MCF 10A (cell line): Measurements from ENCODE around the gene TMEM132E. TPM values are rescaled to one million over a fixed set of nuclear protein-coding genes. Genes with fewer than 3 reads are reported as not detected.

Source experiments
- BruUV-seq: library from RNA; stranded (reverse); fragments of 400-500 nt; replicated peaks from 2 replicates; lab custom pipeline; 2021; lab: Mats Ljungman, UMichigan
- CTCF ChIA-PET: fragments of 300-600 bp; sonication (Branson Sonifier 250); formaldehyde crosslinking; extraction: SDS; loops from one replicate; lab custom pipeline; 2021; ENCODE audit warnings: antibody characterized with exemption, inconsistent platforms; lab: Yijun Ruan, JAX
- POLR2A ChIA-PET: fragments of 300-600, 350-650 bp; sonication (Branson Sonifier 250); formaldehyde crosslinking; extraction: SDS; loops from one replicate; lab custom pipeline; 2020; ENCODE audit warnings: antibody characterized with exemption, inconsistent platforms; lab: Yijun Ruan, JAX
- DNase-seq: peaks from one replicate; pipeline ENCODE4 v3.0.0-alpha.2; 2018; ENCODE audit not compliant: unreplicated experiment
- H3K27ac Mint-ChIP-seq: one replicate; pipeline ENCODE4 v1.8.0; 2022; ENCODE audit warnings: mild to moderate bottlenecking, low read depth, mixed read lengths; ENCODE audit not compliant: unreplicated experiment
- H3K27me3 Mint-ChIP-seq: one replicate; pipeline ENCODE4 v1.8.0; 2022; ENCODE audit warnings: mixed read lengths; ENCODE audit not compliant: insufficient read depth, unreplicated experiment
- H3K36me3 Mint-ChIP-seq: one replicate; pipeline ENCODE4 v1.8.0; 2022; ENCODE audit warnings: mild to moderate bottlenecking, moderate library complexity, mixed read lengths; ENCODE audit not compliant: insufficient read depth, unreplicated experiment
- H3K4me1 Mint-ChIP-seq: one replicate; pipeline ENCODE4 v1.8.0; 2022; ENCODE audit warnings: mixed read lengths; ENCODE audit not compliant: insufficient read depth, unreplicated experiment
- H3K4me3 Mint-ChIP-seq: one replicate; pipeline ENCODE4 v1.8.0; 2022; ENCODE audit warnings: mild to moderate bottlenecking, moderate library complexity, mixed read lengths; ENCODE audit not compliant: unreplicated experiment
- H3K9me3 Mint-ChIP-seq: one replicate; pipeline ENCODE4 v1.8.0; 2022; ENCODE audit warnings: mixed read lengths; ENCODE audit not compliant: unreplicated experiment
- intact Hi-C: fragments of 100-400 bp; cut with micrococcal nuclease; formaldehyde crosslinking; loops from 2 replicates; pipeline ENCODE4 v1.14.1; 2022
- total RNA-seq: library from RNA; stranded (reverse); gene quantifications from 2 replicates; pipeline ENCODE4 v1.2.3, GENCODE V29; 2022
- TF ChIP-seq, protein P1 (sequence below): fragments of 200-600 bp; IDR thresholded peaks from one replicate; pipeline ENCODE4 v1.8.0; 2022; ENCODE audit warnings: antibody characterized with exemption, mild to moderate bottlenecking; ENCODE audit not compliant: unreplicated experiment

The TMEM132E gene
- total RNA-seq, 1 experiment from 2014 or later = not detected

DNA sequence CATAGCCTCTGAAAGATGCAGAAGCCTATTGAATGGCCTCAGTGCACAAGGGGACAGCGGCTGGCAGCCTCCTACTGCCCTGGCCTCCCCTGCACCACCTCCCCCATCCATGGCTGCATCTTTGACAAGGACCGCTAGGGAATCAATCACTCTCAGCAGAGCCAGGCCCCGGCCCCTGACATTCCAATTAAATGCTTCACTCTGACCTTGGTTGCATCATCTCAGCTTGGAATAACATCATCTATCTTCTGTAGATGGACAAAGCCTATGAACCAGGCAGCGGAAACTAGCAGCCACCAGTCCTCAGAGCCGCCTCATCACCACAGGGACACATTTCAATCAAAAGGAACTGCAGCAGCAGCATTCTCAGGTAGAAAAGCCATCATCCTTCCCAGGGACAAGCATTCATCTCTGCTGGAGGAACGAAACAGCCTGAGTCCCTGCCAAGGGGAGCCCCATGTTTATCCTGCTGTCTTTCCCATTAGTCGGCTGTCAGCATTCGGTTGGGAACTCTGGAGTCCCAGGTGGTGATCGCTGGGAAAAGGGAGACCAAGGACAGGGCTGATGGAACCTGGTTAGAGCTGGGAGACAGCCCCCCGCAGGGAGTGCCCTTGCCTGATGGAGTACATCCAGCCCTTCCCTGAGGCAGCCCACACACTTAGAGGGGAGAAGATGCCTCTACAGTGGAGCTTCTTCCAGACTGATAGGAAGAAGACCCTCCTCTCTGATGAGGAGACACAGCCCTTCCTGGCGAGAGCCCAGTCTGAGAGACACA is 11.5 kb upstream of the TMEM132E start:
- DNase-seq = no peak
- peaks cover 21% of the 10 kb centered on the region for H3K9me3 Mint-ChIP-seq
- TF ChIP-seq, protein P1, sequence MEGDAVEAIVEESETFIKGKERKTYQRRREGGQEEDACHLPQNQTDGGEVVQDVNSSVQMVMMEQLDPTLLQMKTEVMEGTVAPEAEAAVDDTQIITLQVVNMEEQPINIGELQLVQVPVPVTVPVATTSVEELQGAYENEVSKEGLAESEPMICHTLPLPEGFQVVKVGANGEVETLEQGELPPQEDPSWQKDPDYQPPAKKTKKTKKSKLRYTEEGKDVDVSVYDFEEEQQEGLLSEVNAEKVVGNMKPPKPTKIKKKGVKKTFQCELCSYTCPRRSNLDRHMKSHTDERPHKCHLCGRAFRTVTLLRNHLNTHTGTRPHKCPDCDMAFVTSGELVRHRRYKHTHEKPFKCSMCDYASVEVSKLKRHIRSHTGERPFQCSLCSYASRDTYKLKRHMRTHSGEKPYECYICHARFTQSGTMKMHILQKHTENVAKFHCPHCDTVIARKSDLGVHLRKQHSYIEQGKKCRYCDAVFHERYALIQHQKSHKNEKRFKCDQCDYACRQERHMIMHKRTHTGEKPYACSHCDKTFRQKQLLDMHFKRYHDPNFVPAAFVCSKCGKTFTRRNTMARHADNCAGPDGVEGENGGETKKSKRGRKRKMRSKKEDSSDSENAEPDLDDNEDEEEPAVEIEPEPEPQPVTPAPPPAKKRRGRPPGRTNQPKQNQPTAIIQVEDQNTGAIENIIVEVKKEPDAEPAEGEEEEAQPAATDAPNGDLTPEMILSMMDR = no peak
- H3K27me3 Mint-ChIP-seq = no peaks in the 10 kb centered on the region
- CTCF ChIA-PET = no interaction called here
- no peaks in the 10 kb centered on the region for H3K4me1 Mint-ChIP-seq
- POLR2A ChIA-PET = no interaction called here
- no peaks in the 10 kb centered on the region for H3K36me3 Mint-ChIP-seq
- intact Hi-C loops = no loop called here
- no TSS peak for BruUV-seq
- H3K27ac Mint-ChIP-seq = no peak overlapping the region
- H3K4me3 Mint-ChIP-seq = no peak overlapping the region

DNA sequence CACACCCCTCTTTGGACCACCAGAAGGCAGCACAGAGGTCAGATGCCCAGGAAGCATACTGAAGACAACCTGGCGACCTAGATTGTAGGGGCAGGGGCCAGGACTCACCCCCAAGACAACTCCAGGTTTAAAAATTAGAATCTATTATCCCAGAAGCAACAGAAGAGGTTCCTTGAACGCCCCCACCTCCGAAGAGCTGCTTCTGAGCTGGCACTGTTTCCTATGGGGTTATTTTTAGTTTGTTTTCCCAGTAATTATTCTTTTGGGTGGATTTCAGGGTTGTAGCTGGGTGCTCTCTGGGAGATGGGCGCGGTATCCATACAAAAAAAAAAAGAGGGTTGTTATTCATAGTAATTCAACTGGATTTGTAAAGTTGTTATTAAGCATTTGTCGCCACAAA is 10.4 kb upstream of the TMEM132E start:
- no peaks in the 10 kb centered on the region for H3K27me3 Mint-ChIP-seq
- H3K27ac Mint-ChIP-seq = no peak overlapping the region
- BruUV-seq = no TSS peak
- TF ChIP-seq, protein P1 = no peak
- no peaks in the 10 kb centered on the region for H3K36me3 Mint-ChIP-seq
- no peak for DNase-seq
- CTCF ChIA-PET = interaction anchor here (0.6 kb wide), 1 partner anchor 11 kb away, joined by 4 read pairs; no protein-coding TSS in a partner anchor
- no peaks in the 10 kb centered on the region for H3K4me1 Mint-ChIP-seq
- POLR2A ChIA-PET = interaction anchor here (0.6 kb wide), 1 partner anchor 10 kb away, joined by 3 read pairs; no protein-coding TSS in a partner anchor
- intact Hi-C loops = no loop called here
- peaks cover 22% of the 10 kb centered on the region for H3K9me3 Mint-ChIP-seq
- H3K4me3 Mint-ChIP-seq = no peak overlapping the region

DNA sequence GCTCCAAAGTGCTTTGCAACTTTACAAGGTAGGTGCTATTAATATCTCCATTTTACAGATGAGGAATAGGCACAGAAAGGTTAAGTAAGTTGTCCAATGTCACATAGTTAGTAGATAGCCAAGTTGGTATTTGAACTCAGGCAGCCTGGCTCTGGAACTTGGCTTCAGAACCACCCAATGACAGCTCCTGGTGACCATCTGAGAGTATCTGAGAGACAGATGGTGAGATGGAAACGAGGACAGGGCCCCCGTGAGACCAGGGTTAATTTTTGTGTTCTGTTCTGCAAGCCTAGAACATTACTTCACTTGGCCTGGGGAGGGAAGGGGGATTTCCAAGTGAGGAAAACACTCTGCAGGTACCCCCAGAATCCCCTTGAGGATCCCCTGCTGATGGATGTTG is 9.8 kb upstream of the TMEM132E start:
- H3K4me1 Mint-ChIP-seq = no peaks in the 10 kb centered on the region
- no peaks in the 10 kb centered on the region for H3K36me3 Mint-ChIP-seq
- ChIA-PET CTCF (no interaction called here), POLR2A (interaction anchor here (0.6 kb wide), 1 partner anchor 9 kb away, joined by 3 read pairs; no protein-coding TSS in a partner anchor)
- peaks cover 28% of the 10 kb centered on the region for H3K9me3 Mint-ChIP-seq
- no TSS peak for BruUV-seq
- TF ChIP-seq, protein P1 = no peak
- H3K27ac Mint-ChIP-seq = no peak overlapping the region
- no peaks in the 10 kb centered on the region for H3K27me3 Mint-ChIP-seq
- no peak for DNase-seq
- H3K4me3 Mint-ChIP-seq = no peak overlapping the region
- intact Hi-C loops = no loop called here

DNA sequence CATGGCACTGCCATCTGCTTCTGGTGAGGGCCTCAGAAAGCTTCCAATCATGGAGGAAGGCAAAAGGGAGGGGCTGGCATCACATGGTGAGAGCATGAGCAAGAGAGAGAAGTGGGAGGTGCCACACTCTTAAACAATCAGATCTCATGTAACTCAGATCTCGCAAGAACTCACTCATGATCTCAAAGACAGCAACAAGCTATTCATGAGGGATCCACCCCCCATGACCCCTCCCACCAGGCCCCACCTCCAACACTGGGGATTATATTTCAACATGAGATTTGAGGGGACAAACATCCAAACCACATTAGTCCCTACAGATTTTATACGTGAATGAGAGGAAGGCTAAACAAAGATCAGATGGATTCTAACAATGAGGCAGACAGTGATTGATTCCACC is 8.9 kb upstream of the TMEM132E start:
- no peaks in the 10 kb centered on the region for H3K4me1 Mint-ChIP-seq
- no TSS peak for BruUV-seq
- ChIA-PET CTCF (no interaction called here), POLR2A (no interaction called here)
- no peak for DNase-seq
- no peaks in the 10 kb centered on the region for H3K36me3 Mint-ChIP-seq
- intact Hi-C loops = no loop called here
- TF ChIP-seq, protein P1 = no peak
- no peak overlapping the region for H3K27ac Mint-ChIP-seq
- peaks cover 36% of the 10 kb centered on the region for H3K9me3 Mint-ChIP-seq
- H3K27me3 Mint-ChIP-seq = no peaks in the 10 kb centered on the region
- no peak overlapping the region for H3K4me3 Mint-ChIP-seq
